ENCODE data around the gene PPY.
"Not testable (repeated sequence)": the region's sequence is repeated elsewhere in the genome, so short reads cannot be mapped to it uniquely, and the experiment has no call there.

PPY gene

DNA sequence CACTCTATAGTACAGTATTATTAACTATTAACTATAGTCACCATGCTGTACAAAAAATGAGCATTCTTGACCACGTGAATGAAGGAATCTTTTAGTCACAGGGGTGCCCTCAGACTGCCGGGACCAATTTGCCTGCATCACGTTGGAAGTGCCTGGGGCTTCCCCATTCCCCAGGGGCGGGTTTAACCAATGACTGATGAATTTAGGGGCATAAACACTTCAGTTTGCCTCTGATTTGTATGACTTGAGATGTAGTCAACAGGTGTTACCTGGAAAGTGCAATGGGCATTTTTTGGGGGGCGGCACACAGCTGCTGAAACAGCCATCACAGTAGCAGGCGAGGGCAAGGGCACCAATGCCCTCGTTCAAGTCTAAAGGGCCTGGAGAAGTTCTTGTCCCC is 20.2 kb upstream of the PPY start:
- DNase-seq, result no peak

DNA sequence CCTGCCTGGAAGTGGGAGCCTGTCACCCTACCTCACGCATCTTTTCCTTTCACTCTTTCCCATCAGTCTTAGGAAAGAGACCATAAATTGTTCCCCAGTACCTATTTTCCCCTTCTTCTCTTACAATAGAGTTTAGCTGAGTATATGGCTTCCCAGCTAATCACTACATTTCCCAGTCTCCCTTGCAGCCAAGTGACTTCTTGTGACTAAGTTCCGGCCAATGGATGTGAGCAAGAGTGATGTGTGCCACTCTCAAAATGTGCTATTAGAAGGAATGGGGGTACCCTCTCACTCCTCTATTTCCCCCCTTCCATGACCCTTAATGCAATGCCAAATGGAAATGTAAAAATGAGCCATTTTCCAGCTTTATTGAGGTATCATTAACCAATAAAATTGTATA is 19.7 kb upstream of the PPY start:
- DNase-seq, result no peak

DNA sequence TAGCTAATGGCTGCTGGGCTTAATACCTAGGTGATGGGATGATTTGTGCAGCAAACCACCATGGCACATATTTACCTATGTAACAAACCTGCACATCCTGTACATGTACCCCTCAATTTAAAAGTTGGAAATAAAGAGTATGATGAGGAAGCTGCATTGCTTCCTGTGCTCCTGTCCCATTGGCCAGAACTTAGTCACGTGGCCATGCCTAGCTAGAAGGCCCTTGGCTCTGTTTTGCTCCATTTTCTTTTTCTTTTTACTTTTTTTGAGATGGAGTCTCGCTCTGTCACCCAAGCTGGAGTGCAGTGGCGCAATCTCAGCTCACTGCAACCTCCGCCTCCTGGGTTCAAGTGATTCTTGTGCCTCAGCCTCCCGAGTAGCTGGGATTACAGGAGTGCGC is 19.0 kb upstream of the PPY start:
- DNase-seq, result not testable (repeated sequence)

DNA sequence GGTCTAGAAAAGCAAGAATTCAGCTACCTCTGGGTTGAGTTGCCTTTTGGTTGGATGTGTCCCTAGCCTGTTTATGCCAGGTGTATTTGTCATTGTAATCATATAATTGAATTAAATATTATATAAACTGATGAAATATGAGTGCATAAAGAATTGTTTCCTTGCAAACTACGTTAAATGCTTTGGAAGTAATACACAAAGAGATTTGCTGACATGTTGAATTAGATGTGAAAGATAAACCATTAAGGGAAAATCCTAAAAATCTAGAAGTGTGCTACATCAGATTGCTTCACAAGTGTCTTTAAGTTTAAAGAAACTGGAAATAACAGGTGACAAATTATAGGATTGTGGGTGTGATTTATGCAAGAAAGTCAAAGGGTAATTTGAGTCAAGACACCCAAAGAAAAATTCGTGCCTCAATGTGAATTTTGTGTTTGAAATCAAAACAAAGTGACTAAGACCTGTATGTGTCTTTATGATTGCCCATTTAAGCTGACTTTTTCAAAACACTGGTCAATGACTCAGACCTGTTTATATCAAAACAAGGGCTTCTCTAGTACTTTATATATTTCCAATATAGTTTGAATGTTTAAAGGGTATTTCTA is 16.6 kb upstream of the PPY start:
- DNase-seq, result no peak

DNA sequence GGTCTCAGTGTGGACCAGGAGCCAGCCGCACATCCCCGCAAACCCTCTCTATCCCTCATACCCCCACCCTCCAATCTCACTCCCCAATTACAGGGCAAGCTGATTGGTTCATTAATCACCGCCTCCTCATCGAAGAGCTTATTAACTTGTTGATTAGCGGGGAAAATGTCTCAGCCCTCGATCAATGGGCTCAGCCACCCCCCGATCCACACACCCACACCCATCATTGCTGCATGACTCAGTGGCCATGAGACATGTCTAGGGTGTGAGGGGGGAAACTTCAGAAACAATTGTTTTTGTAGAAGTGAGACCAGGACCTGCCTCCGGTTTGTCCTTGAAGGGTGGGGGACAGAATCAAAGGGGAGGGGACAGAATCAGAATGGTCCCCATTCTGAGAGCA is 13.9 kb upstream of the PPY start:
- no peak for DNase-seq

DNA sequence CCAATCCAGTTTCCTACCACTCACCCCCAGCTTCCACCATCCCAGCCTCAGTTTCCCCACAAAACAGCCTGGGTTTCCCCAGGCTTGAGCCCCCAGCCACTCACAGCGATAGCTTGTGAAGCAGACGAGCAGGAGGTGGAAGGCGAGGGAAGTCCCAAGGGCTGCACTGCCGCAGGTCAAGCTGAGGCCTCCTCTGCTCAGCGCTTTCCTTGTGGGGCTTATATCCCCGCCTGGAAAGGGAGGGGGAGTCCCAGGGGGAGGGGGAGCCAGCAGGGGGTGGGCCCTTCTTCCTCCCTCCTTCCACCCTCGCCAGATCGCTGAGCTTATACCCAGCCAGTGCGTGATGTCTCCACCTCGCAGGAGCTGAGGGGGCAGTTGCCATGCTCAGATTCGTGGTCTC is 11.5 kb upstream of the PPY start, which contains the start of gene PYY:
PYY (minus strand) TSS at position 195 of the 400 bp plus-strand sequence. CDS start 457 bp downstream, outside the sequence.
- DNase-seq, result no peak

DNA sequence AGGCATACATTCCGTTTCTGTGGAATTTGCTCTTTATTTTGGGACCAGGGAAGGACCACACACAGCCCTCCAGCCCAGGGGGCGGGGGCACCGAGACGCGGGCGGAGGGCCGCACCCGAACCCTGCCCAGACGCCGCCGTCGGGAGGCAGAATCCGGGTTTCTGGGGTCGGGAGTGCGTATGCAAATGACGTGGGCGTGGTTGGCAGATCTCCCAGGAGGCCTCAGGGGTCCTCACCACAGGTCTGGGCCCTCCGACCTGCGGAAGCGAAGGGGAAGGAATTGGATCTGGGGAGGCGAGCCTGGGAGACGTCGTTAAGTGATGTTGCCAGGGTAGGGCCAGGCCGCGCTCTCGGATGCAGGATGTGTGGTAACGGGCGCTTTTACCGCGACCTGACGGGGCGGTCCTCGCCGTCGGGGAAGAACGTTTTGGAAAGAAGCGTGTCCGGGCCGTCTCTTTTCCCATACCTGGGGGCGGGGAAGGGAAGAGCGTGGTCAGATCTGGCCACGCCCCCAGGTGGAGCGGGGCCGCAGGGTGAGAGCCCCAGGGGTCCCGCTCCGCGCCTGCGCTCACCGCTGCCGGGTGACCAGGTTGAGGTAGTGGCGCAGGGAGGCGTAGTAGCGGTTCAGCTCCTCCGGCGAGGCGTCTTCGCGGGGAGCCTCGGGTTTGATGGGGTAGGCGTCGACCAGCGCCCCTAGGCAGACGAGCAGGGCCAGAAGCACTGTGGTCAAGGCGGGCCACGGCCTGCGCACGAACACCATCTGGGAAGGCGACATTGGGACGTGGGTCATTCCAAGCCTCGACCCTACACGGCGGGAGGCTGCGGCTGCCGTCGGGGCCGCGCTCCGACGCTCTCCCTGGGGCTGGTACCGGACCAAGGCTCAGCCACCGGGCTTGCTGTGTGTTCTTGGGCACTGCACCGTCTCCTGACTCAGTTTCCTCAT is 10.7 kb upstream of the PPY start:
- no peak for DNase-seq

DNA sequence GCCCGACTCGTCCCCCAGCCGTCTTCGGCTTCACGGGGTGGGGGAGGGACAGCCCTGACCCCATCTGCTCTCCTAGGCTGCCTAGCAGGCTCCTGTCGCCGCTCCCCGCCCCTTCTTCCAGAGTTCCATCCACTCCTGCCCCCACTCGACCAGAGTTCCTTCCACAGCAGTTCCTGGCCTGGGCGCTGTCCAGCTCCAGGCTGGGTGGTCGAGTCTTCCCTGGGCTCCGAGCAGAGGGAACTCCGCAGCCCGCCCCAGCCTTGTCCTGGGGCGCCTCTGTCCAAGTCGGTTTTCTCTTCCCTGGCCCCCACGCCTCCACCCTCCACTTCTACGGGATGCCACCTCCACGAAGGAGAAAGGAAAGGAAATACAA is 10.1 kb upstream of the PPY start:
- DNase-seq, result no peak

DNA sequence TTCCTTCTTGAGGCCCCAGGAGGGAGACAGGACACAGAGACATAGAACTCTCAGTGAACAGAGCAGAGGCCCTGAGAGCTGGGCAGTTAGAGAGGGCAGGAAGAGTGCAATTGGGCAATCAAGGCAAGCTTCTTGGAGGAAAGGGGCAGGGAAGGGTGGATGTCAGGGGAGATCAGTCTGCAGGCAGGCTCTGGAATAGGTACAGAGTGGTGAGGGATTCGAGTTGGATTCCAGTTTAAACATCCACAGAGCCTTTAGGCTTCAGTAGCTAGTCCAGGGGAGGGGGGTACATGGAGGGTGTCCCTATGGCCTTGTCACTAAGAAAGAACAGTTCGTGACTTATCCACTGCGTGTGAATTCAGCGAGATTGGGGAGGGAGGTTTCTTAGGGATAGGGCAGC is 9.5 kb upstream of the PPY start:
- DNase-seq, result no peak

DNA sequence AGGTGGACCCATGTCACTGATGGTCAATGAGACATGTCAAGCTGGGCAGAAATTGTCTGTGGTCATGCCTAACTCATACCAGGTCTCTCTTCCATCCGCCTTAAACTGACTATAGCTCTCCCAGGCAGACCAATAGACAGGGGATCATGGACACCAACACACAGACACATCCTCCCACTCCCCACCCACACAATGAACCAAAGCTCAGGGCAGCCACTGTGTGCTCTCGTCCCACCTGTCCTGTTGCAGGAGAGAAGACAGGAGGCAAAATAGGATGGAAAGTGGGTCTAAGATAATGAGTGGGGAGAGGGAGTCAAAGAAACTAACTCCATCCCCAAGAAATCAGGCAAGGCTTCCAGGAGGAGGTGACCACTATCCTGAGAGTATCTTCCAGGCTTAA is 8.3 kb upstream of the PPY start:
- no peak for DNase-seq

DNA sequence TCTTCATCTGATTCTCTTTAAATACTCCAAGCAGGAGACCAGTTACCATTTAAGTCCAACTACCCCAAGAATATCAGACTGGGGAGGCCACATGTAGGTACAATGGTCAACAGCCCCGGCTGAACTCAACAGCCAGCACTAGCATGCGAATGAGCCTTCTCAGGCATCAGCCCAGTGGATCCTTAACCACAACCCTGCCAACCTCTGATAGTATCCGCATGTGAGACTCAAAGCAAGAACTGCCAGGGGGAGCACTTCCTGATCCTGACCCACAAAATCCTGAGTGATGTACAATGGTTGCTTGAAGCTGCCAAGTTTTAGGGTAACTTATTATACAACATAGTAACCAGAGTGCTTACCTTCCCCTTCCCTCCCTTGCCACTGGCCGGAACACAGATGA is 7.5 kb upstream of the PPY start:
- no peak for DNase-seq

DNA sequence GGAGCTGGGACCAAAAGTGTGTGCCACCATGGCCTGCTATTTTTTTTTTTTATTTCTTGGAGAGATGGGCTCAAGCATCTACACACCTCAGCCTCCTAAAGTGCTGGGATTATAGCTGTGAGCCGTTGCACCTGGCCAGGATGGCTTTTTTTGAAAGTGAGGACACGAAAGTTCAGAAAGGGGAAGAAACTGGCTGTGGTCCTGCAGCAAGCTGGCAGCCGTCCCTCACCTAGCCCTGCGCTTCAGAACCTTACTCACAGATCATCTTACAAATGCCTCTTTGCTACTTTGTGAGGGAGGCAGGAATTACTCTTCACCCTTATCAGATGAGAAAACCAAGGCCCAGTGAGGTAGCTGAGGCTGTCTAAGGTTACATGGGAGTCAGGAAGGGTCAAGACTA is 4.5 kb upstream of the PPY start:
- DNase-seq, result no peak

DNA sequence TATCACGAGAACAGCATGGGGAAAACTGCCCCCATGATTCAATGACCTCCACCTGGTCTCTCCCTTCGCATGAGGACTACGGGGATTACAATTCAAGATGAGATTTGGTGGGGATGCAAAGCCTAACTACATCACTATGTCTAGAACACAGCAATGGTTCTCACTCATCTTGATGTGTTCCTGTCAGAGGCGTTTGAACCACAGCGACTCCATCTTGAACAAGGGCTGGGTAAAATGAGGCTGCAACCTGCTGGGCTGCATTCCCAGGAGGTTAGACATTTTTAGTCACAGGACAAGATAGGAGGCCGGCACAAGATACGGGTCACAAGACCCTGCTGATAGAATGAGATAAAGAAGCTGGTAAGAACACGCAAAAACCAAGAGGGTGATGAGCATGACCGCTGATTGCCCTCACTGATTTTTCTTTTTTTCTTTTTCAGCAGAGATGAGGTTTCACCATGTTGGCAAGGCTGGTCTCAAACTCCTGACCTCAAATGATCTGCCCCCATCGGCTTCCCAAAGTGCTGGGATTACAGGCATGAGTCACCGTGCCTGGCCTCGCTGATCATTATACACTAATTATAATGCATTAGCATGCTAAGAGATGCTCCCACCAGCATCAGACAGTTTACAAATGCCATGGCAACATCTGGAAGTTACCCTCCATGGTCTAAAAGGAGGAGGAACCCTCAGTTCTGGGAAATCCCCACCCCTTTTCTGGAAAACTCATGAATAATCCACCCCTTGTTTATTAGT is 3.0 kb upstream of the PPY start:
- no peak for DNase-seq

DNA sequence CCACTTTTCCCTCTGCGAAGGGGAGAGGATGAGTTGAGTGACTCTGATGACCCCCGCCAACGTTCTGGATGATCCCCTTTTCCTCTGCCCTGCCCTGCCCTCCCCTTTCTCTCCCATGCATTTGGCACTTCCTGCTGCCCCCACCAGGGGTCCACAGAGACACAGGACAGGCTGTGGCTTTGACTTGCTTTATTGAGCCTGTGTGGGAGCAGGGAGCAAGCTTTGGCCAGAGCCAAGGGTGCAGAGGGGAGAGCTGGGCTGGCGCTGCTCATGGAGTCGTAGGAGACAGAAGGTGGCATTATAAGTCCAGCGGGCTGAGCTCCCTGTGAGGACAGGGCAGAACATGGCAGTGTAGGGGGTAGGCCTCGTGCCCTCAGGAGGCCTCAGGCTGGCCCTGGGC is 1.6 kb downstream of the PPY start:
- peak; percentile 10 for DNase-seq

DNA sequence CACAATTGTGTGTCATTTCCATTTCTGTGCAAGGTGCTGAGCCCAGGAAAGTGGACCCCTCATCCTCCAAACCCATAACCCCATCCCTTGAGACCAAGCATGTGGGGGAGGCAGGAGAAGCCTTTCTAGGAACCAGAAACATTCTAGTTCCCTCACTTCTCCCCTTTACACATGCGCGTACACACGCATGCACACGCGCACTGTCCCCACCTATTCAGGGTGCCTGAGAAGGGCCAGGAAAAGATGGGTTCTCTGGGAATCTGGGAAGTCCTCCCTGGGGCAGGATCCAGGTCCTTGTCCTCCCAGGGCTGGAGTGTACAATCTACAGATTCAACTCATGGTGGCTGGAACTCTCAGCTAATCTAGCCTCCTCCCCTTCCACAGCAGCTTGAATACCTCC is 2.4 kb downstream of the PPY start:
- no peak for DNase-seq

DNA sequence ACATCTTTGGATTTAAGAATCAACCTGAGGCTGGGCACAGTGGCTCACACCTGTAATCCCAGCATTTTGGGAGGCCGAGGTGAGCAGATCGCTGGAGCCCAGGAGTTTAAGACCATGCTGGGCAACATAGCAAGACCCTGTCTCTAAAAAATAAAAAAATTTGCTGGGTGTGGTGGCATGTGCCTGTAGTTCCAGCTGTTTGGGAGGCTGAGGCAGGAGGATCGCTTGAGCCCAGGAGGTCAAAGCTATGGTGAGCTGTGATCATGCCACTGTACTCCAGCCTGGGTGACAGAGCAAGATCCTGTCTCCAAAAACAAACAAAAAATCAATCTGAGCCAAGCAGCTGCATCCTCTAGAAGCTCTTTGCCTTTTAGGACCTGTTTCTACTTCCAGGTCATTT is 2.8 kb downstream of the PPY start:
- not testable (repeated sequence) for DNase-seq

DNA sequence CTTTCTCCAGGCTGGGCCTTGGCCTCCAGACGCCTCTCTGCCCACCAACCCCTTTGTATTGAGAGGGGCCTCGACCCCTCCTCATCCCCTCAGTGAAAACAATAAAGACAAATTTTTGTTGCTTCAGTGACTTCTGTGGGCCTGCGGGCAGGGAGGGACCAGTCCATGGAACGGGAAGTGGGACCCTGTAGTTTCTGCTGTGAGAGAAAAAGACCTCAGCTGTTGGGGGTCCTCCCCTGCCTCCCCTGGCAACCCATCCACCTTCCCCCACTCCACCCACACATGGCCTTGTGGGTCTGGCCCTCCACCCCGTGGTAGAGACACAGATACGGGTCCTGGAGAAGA is 3.5 kb downstream of the PPY start:
- DNase-seq, result no peak

DNA sequence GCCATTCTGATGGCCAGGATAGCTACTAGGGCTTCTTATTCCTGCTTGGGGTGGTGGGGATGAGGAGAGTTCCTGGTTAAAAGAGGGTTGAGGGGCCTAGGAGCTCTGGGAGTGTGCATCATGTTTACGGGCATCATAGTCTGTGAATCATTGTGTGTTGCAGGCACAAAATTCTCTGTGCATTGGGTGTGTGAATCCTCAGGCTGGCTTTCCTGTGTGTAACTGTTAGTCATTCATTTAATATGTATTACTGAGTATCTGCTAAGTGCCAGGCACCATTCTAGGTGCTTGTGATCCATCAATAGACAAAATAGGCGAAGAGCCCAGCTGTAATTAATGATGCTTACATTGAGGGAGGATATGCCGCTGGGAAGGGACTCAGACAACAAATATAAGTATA is 5.8 kb downstream of the PPY start:
- no peak for DNase-seq

DNA sequence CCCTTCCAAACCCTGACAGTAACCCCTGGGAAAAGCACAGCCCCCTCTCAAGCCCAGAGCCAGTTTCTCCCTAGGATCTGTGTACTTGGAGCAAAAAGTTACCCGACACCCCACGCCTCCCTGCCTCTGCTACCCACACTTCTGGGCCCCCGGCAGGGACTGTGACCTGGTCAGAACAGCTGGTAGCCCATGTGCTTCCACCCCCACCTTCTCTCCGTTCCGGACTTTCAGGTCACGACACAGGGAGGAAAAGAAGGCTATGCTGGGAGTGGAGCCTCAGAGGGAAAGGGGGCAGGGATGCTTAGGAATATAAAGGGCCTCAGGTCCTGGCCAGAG is 6.4 kb downstream of the PPY start:
- no peak for DNase-seq

DNA sequence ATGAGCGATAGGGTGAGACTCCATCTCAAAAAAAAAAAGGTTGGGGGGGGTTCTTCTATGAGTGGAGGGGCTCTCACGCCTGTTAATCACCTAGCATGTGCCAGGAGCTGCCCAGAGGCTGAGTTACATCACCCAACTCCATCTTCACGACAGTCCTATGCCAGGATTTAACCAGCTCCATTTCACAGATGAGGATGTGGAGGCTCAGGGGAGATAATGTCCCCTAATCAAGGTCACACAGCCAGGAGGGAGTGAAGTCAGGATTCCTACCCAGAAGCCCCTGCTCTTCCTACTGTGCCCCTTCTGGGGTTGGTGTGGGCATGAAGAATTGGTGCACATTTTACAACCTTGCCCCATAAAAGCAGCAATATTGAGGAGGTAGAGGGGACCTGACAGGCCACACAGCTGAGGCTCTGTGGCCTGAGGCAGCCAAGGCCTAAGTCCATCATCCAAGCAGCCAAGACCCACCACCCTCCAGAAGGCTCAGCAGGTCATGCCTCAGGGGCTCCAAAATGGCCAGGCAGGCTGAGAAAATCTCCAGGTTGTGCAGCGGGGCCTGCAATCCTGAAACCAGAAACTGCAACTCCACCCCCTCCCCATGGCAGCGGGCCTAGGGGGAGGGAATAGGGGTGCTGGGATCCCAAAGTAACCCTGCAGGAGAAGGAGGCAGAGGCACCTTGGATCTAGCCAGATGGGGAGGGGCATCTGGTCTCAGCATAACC is 6.9 kb downstream of the PPY start:
- no peak for DNase-seq

DNA sequence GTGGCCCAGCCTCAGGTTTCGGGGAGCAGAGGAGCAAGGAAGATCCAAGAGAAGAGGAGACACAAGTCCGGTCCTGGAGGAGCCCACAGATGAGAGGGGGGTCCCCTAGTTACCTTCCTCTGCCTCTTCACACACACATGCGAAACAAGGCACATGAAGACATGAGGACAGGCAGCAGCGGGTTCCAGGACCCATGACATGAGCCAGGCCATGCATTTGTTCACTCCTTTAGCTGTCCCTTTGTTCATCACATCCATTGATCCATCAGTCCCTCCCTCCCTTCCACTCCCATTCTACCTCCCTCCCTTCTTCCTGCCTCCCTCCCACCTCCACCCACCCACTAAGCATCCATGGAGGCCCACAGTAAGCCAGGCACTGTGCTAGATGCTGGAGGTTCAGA is 9.4 kb downstream of the PPY start:
- no peak for DNase-seq

DNA sequence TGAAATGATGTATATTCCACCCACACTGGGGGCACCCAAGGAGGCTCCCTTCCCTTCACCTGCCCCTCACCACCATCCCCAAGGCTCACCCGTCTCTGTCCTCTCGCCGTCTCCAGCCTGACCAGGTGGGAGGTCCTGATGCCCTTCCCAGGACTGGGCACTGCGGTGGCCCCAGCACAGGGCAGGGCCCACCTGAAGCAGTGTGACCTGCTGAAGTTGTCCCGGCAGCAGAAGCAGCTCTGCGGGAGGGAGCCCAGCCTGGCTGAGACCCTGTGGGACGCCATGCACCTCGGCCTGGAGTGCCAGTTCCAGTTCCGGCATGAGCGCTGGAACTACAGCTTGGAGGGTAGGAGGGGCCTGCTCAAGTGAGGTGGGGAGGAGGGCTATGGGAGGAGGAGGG is 9.9 kb downstream of the PPY start:
- no peak for DNase-seq

DNA sequence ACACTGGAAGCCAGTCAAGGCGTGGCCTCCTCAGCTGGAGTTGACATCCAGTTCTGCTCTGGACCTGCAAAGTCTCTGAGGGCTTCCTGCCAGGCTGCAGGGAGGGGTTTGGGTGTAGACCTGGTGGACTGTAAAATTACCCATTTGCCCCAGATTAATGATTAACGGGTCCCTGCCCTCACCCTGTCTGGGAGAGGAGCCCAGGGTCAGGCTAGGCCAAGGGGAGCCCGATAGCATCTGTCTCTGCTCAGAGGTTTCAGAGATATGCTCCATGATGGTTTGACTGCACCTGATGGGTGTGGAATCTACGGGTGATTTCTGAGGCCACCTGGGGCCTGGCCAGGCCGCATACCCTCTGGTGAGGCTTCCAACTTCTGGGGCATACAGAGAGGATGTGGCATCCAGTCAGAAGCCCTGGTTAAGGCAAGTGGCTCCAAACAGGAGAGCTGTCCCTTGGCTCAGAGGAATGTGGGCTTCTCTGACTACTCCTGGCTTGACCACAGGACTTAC is 11.2 kb downstream of the PPY start:
- no peak for DNase-seq
